Activated CD4-positive, alpha-beta T cell treated with anti-CD3 and anti-CD28 coated beads for 48 hours (primary cell): ENCODE data around the gene GFM1.
"Not testable (repeated sequence)": the region's sequence is repeated elsewhere in the genome, so short reads cannot be mapped to it uniquely, and the experiment has no call there.

Experiments
- DNase-seq: peaks from one replicate; pipeline ENCODE4 v3.0.0-alpha.2; 2020

The GFM1 gene

GRCh38 chr3:158679547-158680000 lies 35.2 kb downstream of the GFM1 start:
- no peak for DNase-seq

- DNase-seq = no peak
Observed at GRCh38 chr3:158680861-158681260, 36.5 kb downstream of the GFM1 start.

GRCh38 chr3:158683230-158683962 lies 39.1 kb downstream of the GFM1 start:
- no peak for DNase-seq

- DNase-seq = no peak
Observed at GRCh38 chr3:158685159-158685558, 40.8 kb downstream of the GFM1 start.

GRCh38 chr3:158693866-158694456 lies 49.6 kb downstream of the GFM1 start:
- not testable (repeated sequence) for DNase-seq

GRCh38 chr3:158696618-158697017 lies 52.3 kb downstream of the GFM1 start:
- DNase-seq = no peak

- no peak for DNase-seq
Observed at GRCh38 chr3:158700559-158700958, 56.2 kb downstream of the GFM1 start.

- DNase-seq = no peak
Observed at GRCh38 chr3:158701420-158702065, 57.2 kb downstream of the GFM1 start.

GRCh38 chr3:158702815-158703481 lies 58.6 kb downstream of the GFM1 start:
- no peak for DNase-seq

- DNase-seq = no peak
Observed at GRCh38 chr3:158703566-158703965, 59.2 kb downstream of the GFM1 start.

- DNase-seq = no peak
Observed at GRCh38 chr3:158709666-158710083, 65.3 kb downstream of the GFM1 start.

- no peak for DNase-seq
Observed at GRCh38 chr3:158710601-158711000, 66.3 kb downstream of the GFM1 start.

- no peak for DNase-seq
Observed at GRCh38 chr3:158711886-158712285, 67.6 kb downstream of the GFM1 start.

- no peak for DNase-seq
Observed at GRCh38 chr3:158712443-158712842, 68.1 kb downstream of the GFM1 start.

GRCh38 chr3:158713094-158713499 lies 68.8 kb downstream of the GFM1 start:
- no peak for DNase-seq

- DNase-seq = no peak
Observed at GRCh38 chr3:158717576-158717975, 73.2 kb downstream of the GFM1 start.

GRCh38 chr3:158718490-158719170 lies 74.3 kb downstream of the GFM1 start:
- DNase-seq = no peak

- DNase-seq = no peak
Observed at GRCh38 chr3:158722108-158722507, 77.8 kb downstream of the GFM1 start.

GRCh38 chr3:158723991-158724390 lies 79.7 kb downstream of the GFM1 start:
- DNase-seq = no peak

GRCh38 chr3:158725348-158726011 lies 81.2 kb downstream of the GFM1 start:
- DNase-seq = peak; percentile 47

GRCh38 chr3:158727206-158728060 lies 83.1 kb downstream of the GFM1 start:
- peak; percentile 51 for DNase-seq

GRCh38 chr3:158728061-158728377 lies 83.7 kb downstream of the GFM1 start:
- no peak for DNase-seq
